HCEC 1CT (cell line): ENCODE data around the gene OGFOD2.
A peak's percentile ranks its signal among the peaks of the same experiment; 100 is the strongest.
"Not testable (repeated sequence)": the region's sequence is repeated elsewhere in the genome, so short reads cannot be mapped to it uniquely, and the experiment has no call there.

Experiments used
- DNase-seq: peaks from one replicate; pipeline ENCODE4 v3.0.0-alpha.2; 2017

The OGFOD2 gene

GRCh38 chr12:123006977-123007376, 31.9 kb downstream of the OGFOD2 start:
- no peak for DNase-seq

- no peak for DNase-seq
Measured at GRCh38 chr12:123010110-123010509, 35.1 kb downstream of the OGFOD2 start.

- DNase-seq = no peak
Measured at GRCh38 chr12:123010681-123011080, 35.6 kb downstream of the OGFOD2 start.

- DNase-seq = no peak
Measured at GRCh38 chr12:123011701-123012100, 36.7 kb downstream of the OGFOD2 start.

GRCh38 chr12:123013185-123014095, 38.4 kb downstream of the OGFOD2 start:
- no peak for DNase-seq

- not testable (repeated sequence) for DNase-seq
Measured at GRCh38 chr12:123014473-123014872, 39.4 kb downstream of the OGFOD2 start.

GRCh38 chr12:123017753-123018152, 42.7 kb downstream of the OGFOD2 start:
- DNase-seq = no peak

- DNase-seq = no peak
Measured at GRCh38 chr12:123019841-123020138, 44.7 kb downstream of the OGFOD2 start.

GRCh38 chr12:123021688-123022604, 46.9 kb downstream of the OGFOD2 start:
- no peak for DNase-seq

- DNase-seq = no peak
Measured at GRCh38 chr12:123022846-123023245, 47.8 kb downstream of the OGFOD2 start.

- DNase-seq = peak; percentile 66
Measured at GRCh38 chr12:123024819-123025391, 49.9 kb downstream of the OGFOD2 start.

GRCh38 chr12:123026094-123026853, 51.2 kb downstream of the OGFOD2 start:
- no peak for DNase-seq

GRCh38 chr12:123027726-123028445, 52.8 kb downstream of the OGFOD2 start:
- DNase-seq = no peak

GRCh38 chr12:123028475-123028874, 53.4 kb downstream of the OGFOD2 start:
- no peak for DNase-seq

GRCh38 chr12:123029550-123029949, 54.5 kb downstream of the OGFOD2 start:
- DNase-seq = no peak
